ENCODE data around the gene RAB27B.

DNA sequence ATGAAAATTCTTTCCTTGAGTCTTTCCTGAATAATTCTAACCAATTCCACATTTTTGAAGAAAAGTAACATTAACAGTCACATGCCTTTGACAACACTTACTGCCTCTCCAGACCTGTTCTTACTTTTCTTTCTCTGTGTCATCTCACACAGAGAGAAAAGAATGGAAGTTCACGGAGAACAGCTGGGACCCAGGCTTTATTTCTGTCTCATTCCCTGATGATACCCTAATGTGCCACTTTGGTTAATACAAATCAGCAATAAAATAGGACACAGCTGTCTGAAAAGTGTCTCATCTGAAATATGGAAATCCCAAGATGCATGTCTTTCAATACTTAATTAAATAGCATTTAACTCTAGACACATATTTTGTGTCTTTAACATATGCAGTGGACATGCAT lies 42.1 kb upstream of the RAB27B start:
- TF ChIP-seq, protein P1, sequence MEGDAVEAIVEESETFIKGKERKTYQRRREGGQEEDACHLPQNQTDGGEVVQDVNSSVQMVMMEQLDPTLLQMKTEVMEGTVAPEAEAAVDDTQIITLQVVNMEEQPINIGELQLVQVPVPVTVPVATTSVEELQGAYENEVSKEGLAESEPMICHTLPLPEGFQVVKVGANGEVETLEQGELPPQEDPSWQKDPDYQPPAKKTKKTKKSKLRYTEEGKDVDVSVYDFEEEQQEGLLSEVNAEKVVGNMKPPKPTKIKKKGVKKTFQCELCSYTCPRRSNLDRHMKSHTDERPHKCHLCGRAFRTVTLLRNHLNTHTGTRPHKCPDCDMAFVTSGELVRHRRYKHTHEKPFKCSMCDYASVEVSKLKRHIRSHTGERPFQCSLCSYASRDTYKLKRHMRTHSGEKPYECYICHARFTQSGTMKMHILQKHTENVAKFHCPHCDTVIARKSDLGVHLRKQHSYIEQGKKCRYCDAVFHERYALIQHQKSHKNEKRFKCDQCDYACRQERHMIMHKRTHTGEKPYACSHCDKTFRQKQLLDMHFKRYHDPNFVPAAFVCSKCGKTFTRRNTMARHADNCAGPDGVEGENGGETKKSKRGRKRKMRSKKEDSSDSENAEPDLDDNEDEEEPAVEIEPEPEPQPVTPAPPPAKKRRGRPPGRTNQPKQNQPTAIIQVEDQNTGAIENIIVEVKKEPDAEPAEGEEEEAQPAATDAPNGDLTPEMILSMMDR (IDR thresholded peaks at IDR 0.05; ENCODE audit: low read length), result no peak
- TF ChIP-seq EZH2 (IDR thresholded peaks at IDR 0.05; ENCODE audit: borderline replicate concordance, low read length), result no peak
